Loucy (cell line): ENCODE results near the gene PAX3.

Source experiments
- H2AFZ ChIP-seq: fragments of 200-600 bp; sonication (generic); 2 replicates; pipeline ENCODE4 v1.6.0; 2016; ENCODE audit warnings: antibody characterized with exemption, mild to moderate bottlenecking, low read length, moderate library complexity
- H3F3A ChIP-seq: fragments of 200-600 bp; 2 replicates; pipeline ENCODE4 v1.6.0; 2016; ENCODE audit warnings: antibody characterized with exemption, low read depth, mild to moderate bottlenecking
- H3K27me3 ChIP-seq: fragments of 200-600 bp; sonication (generic); 2 replicates; pipeline ENCODE4 v1.6.1; 2014; ENCODE audit warnings: low read length, mild to moderate bottlenecking; ENCODE audit not compliant: insufficient read depth, poor library complexity, severe bottlenecking
- H3K36me3 ChIP-seq: fragments of 200-600 bp; sonication (generic); 2 replicates; pipeline ENCODE4 v1.6.1; 2016; ENCODE audit warnings: low read length; ENCODE audit not compliant: insufficient read depth
- H3K4me1 ChIP-seq: fragments of 200-600 bp; sonication (generic); 2 replicates; pipeline ENCODE4 v1.5.1; 2014; ENCODE audit warnings: low read length, mild to moderate bottlenecking; ENCODE audit not compliant: insufficient read depth, poor library complexity, severe bottlenecking
- H3K4me2 ChIP-seq: fragments of 200-600 bp; sonication (generic); 2 replicates; pipeline ENCODE4 v1.6.0; 2014; ENCODE audit warnings: antibody characterized with exemption, low read length, low read depth, mild to moderate bottlenecking; ENCODE audit not compliant: poor library complexity, severe bottlenecking
- H3K4me3 ChIP-seq: fragments of 200-600 bp; sonication (generic); 2 replicates; pipeline ENCODE4 v1.5.1; 2014; ENCODE audit warnings: low read length, mild to moderate bottlenecking, mixed read lengths; ENCODE audit not compliant: poor library complexity, severe bottlenecking
- H3K79me2 ChIP-seq: fragments of 200-600 bp; sonication (generic); 2 replicates; pipeline ENCODE4 v1.6.1; 2014; ENCODE audit warnings: low read length; ENCODE audit not compliant: insufficient read depth
- H3K9ac ChIP-seq: fragments of 200-600 bp; sonication (generic); 2 replicates; pipeline ENCODE4 v1.6.0; 2014; ENCODE audit warnings: mild to moderate bottlenecking, low read depth, low read length, moderate library complexity; ENCODE audit not compliant: poor library complexity, severe bottlenecking
- H3K9me2 ChIP-seq: fragments of 200-600 bp; sonication (generic); replicated peaks from 2 replicates; pipeline ENCODE4 v1.6.1; 2016; ENCODE audit warnings: low read depth, low read length, mixed read lengths
- H3K9me3 ChIP-seq: fragments of 200-600 bp; sonication (generic); 2 replicates; pipeline ENCODE4 v1.6.1; 2014; ENCODE audit warnings: mild to moderate bottlenecking, antibody characterized with exemption, low read length, low read depth; ENCODE audit not compliant: insufficient read depth
- H4K20me1 ChIP-seq: fragments of 200-600 bp; sonication (generic); 2 replicates; pipeline ENCODE4 v1.6.0; 2014; ENCODE audit warnings: antibody characterized with exemption, low read length, mild to moderate bottlenecking; ENCODE audit not compliant: insufficient read depth, poor library complexity, severe bottlenecking
- EZH2phosphoT487 ChIP-seq: fragments of 200-600 bp; IDR thresholded peaks from 2 replicates; pipeline ENCODE4 v1.6.1; 2018; ENCODE audit warnings: antibody characterized with exemption, mild to moderate bottlenecking, moderate library complexity, borderline replicate concordance
- TF ChIP-seq, protein P1 (sequence below): fragments of 200-600 bp; sonication (generic); conservative IDR thresholded peaks from 2 replicates; pipeline ENCODE4 v1.5.1; 2014; ENCODE audit warnings: mild to moderate bottlenecking, antibody characterized with exemption, low read length

PAX3 gene

DNA sequence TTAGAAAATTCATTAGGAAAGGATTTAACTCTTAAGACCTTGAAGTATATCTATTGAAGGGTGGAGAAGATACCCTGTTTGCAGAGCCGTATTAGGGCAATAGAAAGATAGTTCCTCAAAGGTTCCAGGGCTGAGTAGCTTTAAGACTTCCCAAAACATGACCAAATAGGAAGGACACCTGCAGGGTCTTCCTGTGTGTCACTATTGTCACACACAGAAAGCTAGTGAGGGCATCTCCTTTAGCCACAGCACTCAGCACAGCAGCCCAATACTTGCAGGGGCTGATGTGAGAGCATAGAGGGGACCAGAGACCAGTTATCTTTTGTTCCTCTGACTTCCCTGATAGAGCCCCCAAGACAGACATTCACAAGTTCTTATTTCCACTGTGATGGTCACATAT is 93.7 kb downstream of the PAX3 start:
- H3K9ac ChIP-seq = no peak overlapping the region
- no peaks in the 10 kb centered on the region for H3K4me1 ChIP-seq
- TF ChIP-seq EZH2phosphoT487 = no peak
- TF ChIP-seq, protein P1, sequence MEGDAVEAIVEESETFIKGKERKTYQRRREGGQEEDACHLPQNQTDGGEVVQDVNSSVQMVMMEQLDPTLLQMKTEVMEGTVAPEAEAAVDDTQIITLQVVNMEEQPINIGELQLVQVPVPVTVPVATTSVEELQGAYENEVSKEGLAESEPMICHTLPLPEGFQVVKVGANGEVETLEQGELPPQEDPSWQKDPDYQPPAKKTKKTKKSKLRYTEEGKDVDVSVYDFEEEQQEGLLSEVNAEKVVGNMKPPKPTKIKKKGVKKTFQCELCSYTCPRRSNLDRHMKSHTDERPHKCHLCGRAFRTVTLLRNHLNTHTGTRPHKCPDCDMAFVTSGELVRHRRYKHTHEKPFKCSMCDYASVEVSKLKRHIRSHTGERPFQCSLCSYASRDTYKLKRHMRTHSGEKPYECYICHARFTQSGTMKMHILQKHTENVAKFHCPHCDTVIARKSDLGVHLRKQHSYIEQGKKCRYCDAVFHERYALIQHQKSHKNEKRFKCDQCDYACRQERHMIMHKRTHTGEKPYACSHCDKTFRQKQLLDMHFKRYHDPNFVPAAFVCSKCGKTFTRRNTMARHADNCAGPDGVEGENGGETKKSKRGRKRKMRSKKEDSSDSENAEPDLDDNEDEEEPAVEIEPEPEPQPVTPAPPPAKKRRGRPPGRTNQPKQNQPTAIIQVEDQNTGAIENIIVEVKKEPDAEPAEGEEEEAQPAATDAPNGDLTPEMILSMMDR = no peak
- H3K4me3 ChIP-seq = no peak overlapping the region
- H3K9me3 ChIP-seq = no peaks in the 10 kb centered on the region
- H3K9me2 ChIP-seq = no peaks in the 10 kb centered on the region
- H3K36me3 ChIP-seq = no peaks in the 10 kb centered on the region
- no peak overlapping the region for H2AFZ ChIP-seq
- no peak overlapping the region for H3K4me2 ChIP-seq
- no peaks in the 10 kb centered on the region for H3K27me3 ChIP-seq
- no peaks in the 10 kb centered on the region for H3K79me2 ChIP-seq
- no peaks in the 10 kb centered on the region for H4K20me1 ChIP-seq
- no peaks in the 10 kb centered on the region for H3F3A ChIP-seq

DNA sequence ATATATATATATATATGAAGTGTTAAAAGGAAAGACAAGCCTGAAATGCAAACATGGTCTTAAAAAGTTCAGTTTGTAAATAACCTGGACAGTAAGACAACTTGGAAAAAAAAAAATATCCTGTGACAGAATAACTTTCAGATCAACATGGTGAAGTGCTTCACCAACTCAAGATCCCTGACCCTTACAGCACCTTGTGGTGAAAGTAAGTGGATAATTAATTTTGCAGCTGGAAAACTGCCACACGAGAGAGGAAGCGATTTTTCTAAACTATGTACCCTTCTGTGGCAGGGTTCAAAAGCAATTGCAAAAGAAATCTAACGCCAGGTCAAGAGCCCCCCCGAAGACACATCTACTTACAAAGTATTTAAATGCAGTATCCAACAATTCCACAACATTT is 95.8 kb downstream of the PAX3 start:
- no peak overlapping the region for H3K9ac ChIP-seq
- no peaks in the 10 kb centered on the region for H3K79me2 ChIP-seq
- no peaks in the 10 kb centered on the region for H3K36me3 ChIP-seq
- H3K27me3 ChIP-seq = no peaks in the 10 kb centered on the region
- no peak overlapping the region for H3K4me2 ChIP-seq
- H3F3A ChIP-seq = no peaks in the 10 kb centered on the region
- H3K4me1 ChIP-seq = no peaks in the 10 kb centered on the region
- H4K20me1 ChIP-seq = no peaks in the 10 kb centered on the region
- H3K9me3 ChIP-seq = no peaks in the 10 kb centered on the region
- no peaks in the 10 kb centered on the region for H3K9me2 ChIP-seq
- TF ChIP-seq, protein P1 = no peak
- H3K4me3 ChIP-seq = no peak overlapping the region
- no peak overlapping the region for H2AFZ ChIP-seq

DNA sequence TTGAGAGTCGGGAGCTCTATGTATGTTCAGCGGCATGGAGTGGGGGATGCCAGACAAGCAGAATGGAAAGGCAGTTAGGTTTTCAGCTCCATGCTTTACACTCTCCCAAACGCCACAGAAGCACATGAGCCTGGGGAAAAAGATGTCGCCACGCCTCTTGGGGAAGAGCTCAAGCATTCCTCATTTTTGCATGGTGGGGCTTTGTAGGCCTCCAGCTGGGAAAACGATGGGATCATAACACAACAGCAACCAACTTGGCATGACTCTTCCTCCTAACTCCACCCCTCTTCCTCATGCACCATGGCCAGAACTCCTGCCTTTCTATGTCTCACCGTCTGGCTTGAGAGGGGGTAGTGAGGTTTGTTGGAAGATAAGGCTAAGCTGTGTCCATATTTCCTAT is 102.6 kb downstream of the PAX3 start:
- TF ChIP-seq, protein P1 = no peak
- TF ChIP-seq EZH2phosphoT487 = no peak
- H3K79me2 ChIP-seq = no peaks in the 10 kb centered on the region

More for the DNA sequence above, 102.6 kb downstream of the PAX3 start:
- H3K4me3 ChIP-seq = no peak overlapping the region
- H2AFZ ChIP-seq = no peak overlapping the region
- H3F3A ChIP-seq = no peaks in the 10 kb centered on the region
- no peaks in the 10 kb centered on the region for H3K9me2 ChIP-seq
- no peaks in the 10 kb centered on the region for H3K9me3 ChIP-seq
- H3K4me1 ChIP-seq = no peaks in the 10 kb centered on the region
- H3K27me3 ChIP-seq = no peaks in the 10 kb centered on the region
- H3K9ac ChIP-seq = no peak overlapping the region
- no peaks in the 10 kb centered on the region for H3K36me3 ChIP-seq
- H3K4me2 ChIP-seq = no peak overlapping the region
- H4K20me1 ChIP-seq = no peaks in the 10 kb centered on the region
